GM12875 (cell line): ENCODE measurements around the gene EYS.
"Not testable (repeated sequence)": the region's sequence is repeated elsewhere in the genome, so short reads cannot be mapped to it uniquely, and the experiment has no call there.

Experiments used
- H3K4me3 ChIP-seq: one replicate; pipeline ENCODE4 v1.5.1; 2011; ENCODE audit warnings: low read depth, low read length, control low read depth
- CTCF ChIP-seq: IDR thresholded peaks from 2 replicates; pipeline ENCODE4 v1.5.1; 2011; ENCODE audit warnings: low read depth, mild to moderate bottlenecking, control low read depth, inconsistent platforms, low read length, moderate library complexity, borderline replicate concordance; ENCODE audit not compliant: insufficient read depth

EYS gene

GRCh38 chr6:63941747-63942470 is 1765.1 kb downstream of the EYS start:
- TF ChIP-seq CTCF: no peak

GRCh38 chr6:63940056-63940455 is 1767.0 kb downstream of the EYS start:
- no peak for TF ChIP-seq CTCF
- no peak overlapping the region for H3K4me3 ChIP-seq

More at GRCh38 chr6:63941747-63942470, 1765.1 kb downstream of the EYS start:
- H3K4me3 ChIP-seq: no peak overlapping the region

GRCh38 chr6:63936399-63936798 is 1770.6 kb downstream of the EYS start:
- no peak overlapping the region for H3K4me3 ChIP-seq
- no peak for TF ChIP-seq CTCF

GRCh38 chr6:63935732-63936131 is 1771.3 kb downstream of the EYS start:
- TF ChIP-seq CTCF: no peak
- H3K4me3 ChIP-seq: no peak overlapping the region

- H3K4me3 ChIP-seq: not testable (repeated sequence)
Measured at GRCh38 chr6:63933948-63934347, 1773.1 kb downstream of the EYS start.

GRCh38 chr6:63930848-63931247 is 1776.2 kb downstream of the EYS start:
- H3K4me3 ChIP-seq: no peak overlapping the region
- TF ChIP-seq CTCF: no peak

- H3K4me3 ChIP-seq: no peak overlapping the region
- no peak for TF ChIP-seq CTCF
Measured at GRCh38 chr6:63929111-63929510, 1777.9 kb downstream of the EYS start.

- H3K4me3 ChIP-seq: no peak overlapping the region
- no peak for TF ChIP-seq CTCF
Measured at GRCh38 chr6:63928613-63929012, 1778.4 kb downstream of the EYS start.
